Stimulated activated CD8-positive, alpha-beta memory T cell treated with anti-CD3 and anti-CD28 coated beads, Interleukin-7, amount 100 ng/mL, for 1 hour (primary cell): ENCODE measurements around the gene FBXO10.
A peak's percentile ranks its signal among the peaks of the same experiment; 100 is the strongest.
"Not testable (repeated sequence)": the region's sequence is repeated elsewhere in the genome, so short reads cannot be mapped to it uniquely, and the experiment has no call there.

Experiments
- DNase-seq, 2 donors: peaks; one replicate each; pipeline ENCODE4 v3.0.0-alpha.2; 2020; ENCODE audit warnings: low read depth in 2 of 2

Gene FBXO10

GRCh38 chr9:37512437-37512836 is 63.7 kb downstream of the FBXO10 start:
- DNase-seq = peak in 1 of 2 donors; percentile 20

GRCh38 chr9:37511016-37512010 is 64.9 kb downstream of the FBXO10 start:
- DNase-seq = no peak

- not testable (repeated sequence) for DNase-seq
Measured at GRCh38 chr9:37510053-37510452, 66.1 kb downstream of the FBXO10 start.

- no peak for DNase-seq
Measured at GRCh38 chr9:37509536-37509935, 66.6 kb downstream of the FBXO10 start.

GRCh38 chr9:37508834-37509206 is 67.4 kb downstream of the FBXO10 start:
- DNase-seq = no peak

GRCh38 chr9:37508135-37508833 is 67.9 kb downstream of the FBXO10 start:
- no peak for DNase-seq

GRCh38 chr9:37507566-37508134 is 68.5 kb downstream of the FBXO10 start:
- no peak for DNase-seq

- DNase-seq = no peak
Measured at GRCh38 chr9:37504605-37505004, 71.6 kb downstream of the FBXO10 start.

GRCh38 chr9:37503736-37504135 is 72.4 kb downstream of the FBXO10 start:
- DNase-seq = peak in 1 of 2 donors; percentile 16

- no peak for DNase-seq
Measured at GRCh38 chr9:37501957-37502596, 74.1 kb downstream of the FBXO10 start.

GRCh38 chr9:37499297-37499696 is 76.9 kb downstream of the FBXO10 start:
- DNase-seq = no peak

GRCh38 chr9:37498457-37498856 is 77.7 kb downstream of the FBXO10 start:
- no peak for DNase-seq

GRCh38 chr9:37497320-37497719 is 78.9 kb downstream of the FBXO10 start:
- DNase-seq = no peak

- DNase-seq = no peak
Measured at GRCh38 chr9:37496020-37496419, 80.2 kb downstream of the FBXO10 start.

- no peak for DNase-seq
Measured at GRCh38 chr9:37495571-37495970, 80.6 kb downstream of the FBXO10 start.

- DNase-seq = no peak
Measured at GRCh38 chr9:37491939-37492338, 84.2 kb downstream of the FBXO10 start.

- DNase-seq = no peak
Measured at GRCh38 chr9:37486616-37487548, 89.3 kb downstream of the FBXO10 start.

- DNase-seq = no peak
Measured at GRCh38 chr9:37486256-37486615, 89.9 kb downstream of the FBXO10 start.

- DNase-seq = peak; percentile 93 to 96
Measured at GRCh38 chr9:37485389-37486255, 90.6 kb downstream of the FBXO10 start, which contains the start of gene POLR1E. Gene POLR1E (plus strand): TSS chr9:37485948. CDS start chr9:37486048, 100 bp downstream.

- no peak for DNase-seq
Measured at GRCh38 chr9:37480759-37481158, 95.4 kb downstream of the FBXO10 start.
